WTC11 (cell line): ENCODE measurements around the gene CELF4. TPM values are rescaled to one million over a fixed set of nuclear protein-coding genes. Genes with fewer than 3 reads are reported as not detected.

ENCODE experiments used
- ATAC-seq: fragments of 200-7000 bp; cut with Tn5 transposase; 2 replicates; pipeline ENCODE4 v1.10.0; 2021; ENCODE audit warnings: mild to moderate bottlenecking, moderate library complexity
- CTCF ChIA-PET: fragments of 300-600 bp; sonication (Branson Sonifier 250); formaldehyde crosslinking; loops from one replicate; lab custom pipeline; 2021; ENCODE audit warnings: antibody characterized with exemption; lab: Charles Lee
- POLR2A ChIA-PET: fragments of 350-600 bp; sonication (Branson Sonifier 250); formaldehyde crosslinking; loops from one replicate; lab custom pipeline; 2021; ENCODE audit warnings: antibody characterized with exemption; lab: Charles Lee
- DNase-seq: peaks from one replicate; pipeline ENCODE4 v3.0.0; 2021; ENCODE audit warnings: low spot score
- H3K27ac Mint-ChIP-seq: 2 replicates; pipeline ENCODE4 v1.8.0; 2021; ENCODE audit warnings: mixed read lengths
- H3K27me3 Mint-ChIP-seq: 2 replicates; pipeline ENCODE4 v1.8.0; 2021; ENCODE audit warnings: low read depth, mild to moderate bottlenecking, moderate library complexity, mixed read lengths
- H3K36me3 Mint-ChIP-seq: 2 replicates; pipeline ENCODE4 v1.8.0; 2021; ENCODE audit warnings: mixed read lengths
- H3K4me1 Mint-ChIP-seq: 2 replicates; pipeline ENCODE4 v1.8.0; 2022; ENCODE audit warnings: mixed read lengths
- H3K4me3 Mint-ChIP-seq: 2 replicates; pipeline ENCODE4 v1.8.0; 2021; ENCODE audit warnings: mild to moderate bottlenecking, moderate library complexity, mixed read lengths
- H3K9me3 Mint-ChIP-seq: 2 replicates; pipeline ENCODE4 v1.8.0; 2021; ENCODE audit warnings: mixed read lengths
- ETV6 ChIP-seq: sonication (generic); formaldehyde crosslinking; IDR thresholded peaks from 2 replicates; pipeline ENCODE4 v1.8.1; 2022; ENCODE audit warnings: mild to moderate bottlenecking, missing genetic modification reagents
- FOXJ3 ChIP-seq: sonication (generic); formaldehyde crosslinking; IDR thresholded peaks from 2 replicates; pipeline ENCODE4 v1.9.0; 2021; ENCODE audit warnings: missing genetic modification reagents, mild to moderate bottlenecking, borderline replicate concordance
- JAZF1 ChIP-seq: fragments of 250-450 bp; sonication (Bioruptor Pico); IDR thresholded peaks from 2 replicates; pipeline ENCODE4 v1.9.0; 2021; ENCODE audit warnings: moderate library complexity, mild to moderate bottlenecking, inconsistent platforms
- KAT7 ChIP-seq: sonication (generic); formaldehyde crosslinking; IDR thresholded peaks from 2 replicates; pipeline ENCODE4 v1.8.1; 2023; ENCODE audit warnings: missing genetic modification reagents, mild to moderate bottlenecking, borderline replicate concordance
- NR2C2 ChIP-seq: sonication (generic); formaldehyde crosslinking; IDR thresholded peaks from 2 replicates; pipeline ENCODE4 v1.8.0; 2022; ENCODE audit warnings: mild to moderate bottlenecking, missing genetic modification reagents
- NR3C1 ChIP-seq: sonication (generic); formaldehyde crosslinking; conservative IDR thresholded peaks from 2 replicates; pipeline ENCODE4 v1.8.1; 2023; ENCODE audit warnings: low read depth, mild to moderate bottlenecking, missing genetic modification reagents
- PRRX2 ChIP-seq: fragments of 250-450 bp; sonication (Bioruptor Pico); IDR thresholded peaks from 2 replicates; pipeline ENCODE4 v1.8.0; 2021; ENCODE audit warnings: mild to moderate bottlenecking
- SP1 ChIP-seq: sonication (generic); formaldehyde crosslinking; conservative IDR thresholded peaks from 2 replicates; pipeline ENCODE4 v1.8.1; 2022; ENCODE audit warnings: missing genetic modification reagents
- total RNA-seq: library from RNA; stranded (reverse); gene quantifications from 3 replicates; pipeline ENCODE4 v1.2.3, GENCODE V29; 2021
- TF ChIP-seq, protein P1 (sequence below): sonication (generic); formaldehyde crosslinking; IDR thresholded peaks from 2 replicates; pipeline ENCODE4 v1.8.0; 2023; ENCODE audit warnings: missing genetic modification reagents, mild to moderate bottlenecking, borderline replicate concordance
- TF ChIP-seq, protein P2 (sequence below): fragments of 250-450 bp; sonication (Bioruptor Pico); conservative IDR thresholded peaks from 2 replicates; pipeline ENCODE4 v1.9.0; 2021; ENCODE audit warnings: mild to moderate bottlenecking
- TF ChIP-seq, protein P3 (sequence below): fragments of 250-450 bp; sonication (Bioruptor Pico); IDR thresholded peaks from 2 replicates; pipeline ENCODE4 v1.9.0; 2021; ENCODE audit warnings: moderate library complexity, mild to moderate bottlenecking, inconsistent platforms, borderline replicate concordance
- TF ChIP-seq, protein P4 (sequence below): fragments of 250-450 bp; sonication (Bioruptor Pico); IDR thresholded peaks from 2 replicates; pipeline ENCODE4 v1.9.0; 2021; ENCODE audit warnings: mild to moderate bottlenecking

The CELF4 gene
- total RNA-seq, 1 experiment from 2014 or later, result 2.9 TPM

DNA sequence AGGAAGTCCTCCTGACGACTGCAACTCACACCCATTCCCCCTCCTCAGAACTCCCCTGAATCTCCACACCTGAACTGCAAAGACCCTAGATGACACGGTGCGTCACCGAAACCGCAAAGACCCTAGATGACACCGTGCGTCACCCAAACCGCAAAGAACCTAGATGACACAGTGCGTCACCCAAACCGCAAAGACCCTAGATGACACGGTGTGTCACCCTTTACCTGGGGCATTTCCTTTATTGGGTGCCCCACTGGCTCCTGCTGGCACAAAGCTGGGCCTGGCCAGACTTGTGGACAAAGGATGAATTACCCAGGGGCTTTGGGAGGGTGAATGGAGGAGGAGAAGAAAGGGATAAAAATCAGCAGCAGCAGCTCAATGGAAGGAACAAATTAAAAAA is 123.8 kb downstream of the CELF4 start:
- H3K27me3 Mint-ChIP-seq, result no peaks in the 10 kb centered on the region; the same call in 1 of the 2 replicates
- no peaks in the 10 kb centered on the region for H3K36me3 Mint-ChIP-seq
- DNase-seq (no peak), ATAC-seq (no peak)
- H3K9me3 Mint-ChIP-seq, result no peaks in the 10 kb centered on the region
- ChIA-PET CTCF (interaction anchor here (1.0 to 2.6 kb wide), 3 partner anchors 11 to 96 kb away, joined by 3 to 10 read pairs (median 9); no protein-coding TSS in a partner anchor), POLR2A (no interaction called here)
- no peak overlapping the region for H3K27ac Mint-ChIP-seq
- H3K4me3 Mint-ChIP-seq, result no peak overlapping the region
- H3K4me1 Mint-ChIP-seq, result peaks cover 28% of the 10 kb centered on the region
- TF ChIP-seq PRRX2 (no peak), SP1 (CRISPR knock-in tag) (no peak)

DNA sequence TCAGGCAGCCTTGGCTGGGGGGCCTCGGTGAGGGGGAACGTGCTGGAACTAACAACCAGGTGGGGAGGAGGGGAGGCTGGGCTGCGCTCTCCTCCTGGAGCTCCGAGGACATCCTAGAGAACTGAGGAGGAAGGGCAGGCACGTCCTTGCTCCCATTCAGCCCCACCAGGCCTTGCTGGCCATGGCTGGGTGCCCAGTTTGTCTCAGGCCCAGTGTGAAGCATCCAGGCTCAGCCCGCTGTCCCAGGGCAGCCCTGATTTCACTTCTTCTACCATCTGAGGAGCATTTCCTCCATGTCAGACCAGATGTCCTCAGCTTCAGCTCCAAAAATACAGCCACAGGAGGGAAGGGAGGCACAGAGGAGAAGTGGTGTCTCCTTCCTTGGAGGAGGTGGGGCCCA is 125.4 kb downstream of the CELF4 start:
- no peak for DNase-seq
- H3K4me3 Mint-ChIP-seq, result no peak overlapping the region
- POLR2A ChIA-PET, result no interaction called here
- peaks cover 28% of the 10 kb centered on the region for H3K4me1 Mint-ChIP-seq
- no peak for ATAC-seq
- H3K27me3 Mint-ChIP-seq, result no peaks in the 10 kb centered on the region; the same call in 1 of the 2 replicates
- CTCF ChIA-PET, result no interaction called here
- H3K36me3 Mint-ChIP-seq, result no peaks in the 10 kb centered on the region
- TF ChIP-seq JAZF1 (CRISPR knock-in tag) (no peak), NR3C1 (CRISPR knock-in tag) (no peak), NR2C2 (CRISPR knock-in tag) (no peak), KAT7 (CRISPR knock-in tag) (no peak), FOXJ3 (no peak), ETV6 (no peak)
- TF ChIP-seq, protein P1, sequence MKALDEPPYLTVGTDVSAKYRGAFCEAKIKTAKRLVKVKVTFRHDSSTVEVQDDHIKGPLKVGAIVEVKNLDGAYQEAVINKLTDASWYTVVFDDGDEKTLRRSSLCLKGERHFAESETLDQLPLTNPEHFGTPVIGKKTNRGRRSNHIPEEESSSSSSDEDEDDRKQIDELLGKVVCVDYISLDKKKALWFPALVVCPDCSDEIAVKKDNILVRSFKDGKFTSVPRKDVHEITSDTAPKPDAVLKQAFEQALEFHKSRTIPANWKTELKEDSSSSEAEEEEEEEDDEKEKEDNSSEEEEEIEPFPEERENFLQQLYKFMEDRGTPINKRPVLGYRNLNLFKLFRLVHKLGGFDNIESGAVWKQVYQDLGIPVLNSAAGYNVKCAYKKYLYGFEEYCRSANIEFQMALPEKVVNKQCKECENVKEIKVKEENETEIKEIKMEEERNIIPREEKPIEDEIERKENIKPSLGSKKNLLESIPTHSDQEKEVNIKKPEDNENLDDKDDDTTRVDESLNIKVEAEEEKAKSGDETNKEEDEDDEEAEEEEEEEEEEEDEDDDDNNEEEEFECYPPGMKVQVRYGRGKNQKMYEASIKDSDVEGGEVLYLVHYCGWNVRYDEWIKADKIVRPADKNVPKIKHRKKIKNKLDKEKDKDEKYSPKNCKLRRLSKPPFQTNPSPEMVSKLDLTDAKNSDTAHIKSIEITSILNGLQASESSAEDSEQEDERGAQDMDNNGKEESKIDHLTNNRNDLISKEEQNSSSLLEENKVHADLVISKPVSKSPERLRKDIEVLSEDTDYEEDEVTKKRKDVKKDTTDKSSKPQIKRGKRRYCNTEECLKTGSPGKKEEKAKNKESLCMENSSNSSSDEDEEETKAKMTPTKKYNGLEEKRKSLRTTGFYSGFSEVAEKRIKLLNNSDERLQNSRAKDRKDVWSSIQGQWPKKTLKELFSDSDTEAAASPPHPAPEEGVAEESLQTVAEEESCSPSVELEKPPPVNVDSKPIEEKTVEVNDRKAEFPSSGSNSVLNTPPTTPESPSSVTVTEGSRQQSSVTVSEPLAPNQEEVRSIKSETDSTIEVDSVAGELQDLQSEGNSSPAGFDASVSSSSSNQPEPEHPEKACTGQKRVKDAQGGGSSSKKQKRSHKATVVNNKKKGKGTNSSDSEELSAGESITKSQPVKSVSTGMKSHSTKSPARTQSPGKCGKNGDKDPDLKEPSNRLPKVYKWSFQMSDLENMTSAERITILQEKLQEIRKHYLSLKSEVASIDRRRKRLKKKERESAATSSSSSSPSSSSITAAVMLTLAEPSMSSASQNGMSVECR (CRISPR knock-in tag), result no peak
- TF ChIP-seq, protein P2, sequence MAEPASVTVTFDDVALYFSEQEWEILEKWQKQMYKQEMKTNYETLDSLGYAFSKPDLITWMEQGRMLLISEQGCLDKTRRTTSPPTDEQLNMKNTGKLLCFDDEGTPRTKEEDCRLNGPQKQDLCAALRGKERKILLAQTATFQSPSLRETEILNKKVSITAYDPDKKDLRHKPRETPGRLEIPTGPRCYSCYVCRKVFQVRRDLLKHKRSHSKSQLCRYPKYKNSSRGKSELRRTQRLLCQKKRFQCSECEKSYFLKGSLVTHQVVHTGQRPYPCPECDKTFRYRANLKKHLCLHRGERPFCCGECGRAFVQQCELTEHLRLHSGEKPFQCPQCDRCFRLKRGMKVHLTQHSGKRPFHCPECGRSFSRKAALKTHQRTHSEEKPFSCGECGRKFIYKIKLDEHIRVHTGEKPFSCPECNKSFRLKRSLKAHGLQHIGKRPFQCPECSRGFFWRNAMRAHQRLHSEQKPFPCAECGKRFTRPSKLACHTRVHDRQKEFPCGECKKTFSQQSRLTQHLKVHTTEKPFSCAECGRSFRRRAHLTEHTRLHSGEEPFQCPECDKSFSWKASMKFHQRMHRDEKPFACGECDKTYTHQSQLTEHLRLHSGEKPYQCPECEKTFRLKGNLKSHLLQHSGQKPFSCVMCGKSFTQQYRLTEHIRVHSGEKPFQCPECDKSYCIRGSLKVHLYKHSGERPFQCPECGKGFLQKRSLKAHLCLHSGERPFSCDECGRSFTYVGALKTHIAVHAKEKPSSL (CRISPR knock-in tag), result no peak
- TF ChIP-seq, protein P3, sequence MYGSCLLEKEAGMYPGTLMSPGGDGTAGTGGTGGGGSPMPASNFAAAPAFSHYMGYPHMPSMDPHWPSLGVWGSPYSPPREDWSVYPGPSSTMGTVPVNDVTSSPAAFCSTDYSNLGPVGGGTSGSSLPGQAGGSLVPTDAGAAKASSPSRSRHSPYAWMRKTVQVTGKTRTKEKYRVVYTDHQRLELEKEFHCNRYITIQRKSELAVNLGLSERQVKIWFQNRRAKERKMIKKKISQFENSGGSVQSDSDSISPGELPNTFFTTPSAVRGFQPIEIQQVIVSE (CRISPR knock-in tag), result no peak
- TF ChIP-seq, protein P4, sequence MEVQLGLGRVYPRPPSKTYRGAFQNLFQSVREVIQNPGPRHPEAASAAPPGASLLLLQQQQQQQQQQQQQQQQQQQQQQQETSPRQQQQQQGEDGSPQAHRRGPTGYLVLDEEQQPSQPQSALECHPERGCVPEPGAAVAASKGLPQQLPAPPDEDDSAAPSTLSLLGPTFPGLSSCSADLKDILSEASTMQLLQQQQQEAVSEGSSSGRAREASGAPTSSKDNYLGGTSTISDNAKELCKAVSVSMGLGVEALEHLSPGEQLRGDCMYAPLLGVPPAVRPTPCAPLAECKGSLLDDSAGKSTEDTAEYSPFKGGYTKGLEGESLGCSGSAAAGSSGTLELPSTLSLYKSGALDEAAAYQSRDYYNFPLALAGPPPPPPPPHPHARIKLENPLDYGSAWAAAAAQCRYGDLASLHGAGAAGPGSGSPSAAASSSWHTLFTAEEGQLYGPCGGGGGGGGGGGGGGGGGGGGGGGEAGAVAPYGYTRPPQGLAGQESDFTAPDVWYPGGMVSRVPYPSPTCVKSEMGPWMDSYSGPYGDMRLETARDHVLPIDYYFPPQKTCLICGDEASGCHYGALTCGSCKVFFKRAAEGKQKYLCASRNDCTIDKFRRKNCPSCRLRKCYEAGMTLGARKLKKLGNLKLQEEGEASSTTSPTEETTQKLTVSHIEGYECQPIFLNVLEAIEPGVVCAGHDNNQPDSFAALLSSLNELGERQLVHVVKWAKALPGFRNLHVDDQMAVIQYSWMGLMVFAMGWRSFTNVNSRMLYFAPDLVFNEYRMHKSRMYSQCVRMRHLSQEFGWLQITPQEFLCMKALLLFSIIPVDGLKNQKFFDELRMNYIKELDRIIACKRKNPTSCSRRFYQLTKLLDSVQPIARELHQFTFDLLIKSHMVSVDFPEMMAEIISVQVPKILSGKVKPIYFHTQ, result no peak
- no peaks in the 10 kb centered on the region for H3K9me3 Mint-ChIP-seq
- H3K27ac Mint-ChIP-seq, result no peak overlapping the region
